Right ventricle myocardium superior (tissue), 1 donor: ENCODE data around the gene CADPS. TPM values are rescaled to one million over a fixed set of nuclear protein-coding genes. Genes with fewer than 3 reads are reported as not detected.

Experiments used
- ATAC-seq: fragments of 200-7000 bp; cut with Tn5 transposase; one replicate; pipeline ENCODE4 v1.9.1; 2020; ENCODE audit warnings: mild to moderate bottlenecking; ENCODE audit not compliant: poor library complexity
- DNase-seq: peaks from one replicate; pipeline ENCODE4 v3.0.0-alpha.2; 2020
- intact Hi-C: fragments of 100-400 bp; cut with DNase I; formaldehyde crosslinking; loops from one replicate; pipeline ENCODE4 v1.11.2; 2022
- total RNA-seq: library from RNA; stranded (reverse); fragmentation: NEBNext Ultra II Directional; extraction: Animal tissue kit (Norgen Biotek cat#: 25700); gene quantifications from one replicate; pipeline ENCODE4 v1.2.1, GENCODE V29; 2021
- donor health status: DM: no; HTN: yes; CAD: no; lungs with severe emphysema.

CADPS gene
- total RNA-seq, 1 donor from 2014 or later, result 11.3 TPM

GRCh38 chr3:62718515-62719320 lies 156.5 kb downstream of the CADPS start:
- intact Hi-C loops, result no loop called here
- no peak for ATAC-seq
- no peak for DNase-seq

GRCh38 chr3:62718011-62718410 lies 157.2 kb downstream of the CADPS start:
- ATAC-seq (no peak), DNase-seq (no peak)
- intact Hi-C loops, result no loop called here

- DNase-seq (no peak), ATAC-seq (no peak)
- intact Hi-C loops, result no loop called here
Measured at GRCh38 chr3:62712746-62713145, 162.5 kb downstream of the CADPS start.

- intact Hi-C loops, result no loop called here
- ATAC-seq (no peak), DNase-seq (no peak)
Measured at GRCh38 chr3:62710751-62711150, 164.5 kb downstream of the CADPS start.

- no peak for ATAC-seq
- no peak for DNase-seq
- intact Hi-C loops, result no loop called here
Measured at GRCh38 chr3:62708638-62709373, 166.4 kb downstream of the CADPS start.

- DNase-seq (no peak), ATAC-seq (no peak)
- intact Hi-C loops, result no loop called here
Measured at GRCh38 chr3:62705721-62706120, 169.5 kb downstream of the CADPS start.

GRCh38 chr3:62703451-62704167 lies 171.6 kb downstream of the CADPS start:
- intact Hi-C loops, result no loop called here
- no peak for DNase-seq
- ATAC-seq, result no peak

- ATAC-seq, result no peak
- DNase-seq, result no peak
- intact Hi-C loops, result no loop called here
Measured at GRCh38 chr3:62700357-62700756, 174.9 kb downstream of the CADPS start.

GRCh38 chr3:62699728-62700127 lies 175.5 kb downstream of the CADPS start:
- ATAC-seq, result no peak
- intact Hi-C loops, result no loop called here
- DNase-seq, result no peak

GRCh38 chr3:62696011-62696410 lies 179.2 kb downstream of the CADPS start:
- intact Hi-C loops, result no loop called here
- DNase-seq (no peak), ATAC-seq (no peak)

GRCh38 chr3:62688812-62689211 lies 186.4 kb downstream of the CADPS start:
- ATAC-seq (no peak), DNase-seq (no peak)
- intact Hi-C loops, result no loop called here

- DNase-seq, result no peak
- intact Hi-C loops, result no loop called here
- ATAC-seq, result no peak
Measured at GRCh38 chr3:62688050-62688449, 187.2 kb downstream of the CADPS start.

- ATAC-seq, result no peak
- intact Hi-C loops, result no loop called here
- no peak for DNase-seq
Measured at GRCh38 chr3:62686503-62687294, 188.5 kb downstream of the CADPS start.

GRCh38 chr3:62682826-62683225 lies 192.4 kb downstream of the CADPS start:
- ATAC-seq (peak; percentile 49), DNase-seq (no peak)
- intact Hi-C loops, result no loop called here

GRCh38 chr3:62679988-62680387 lies 195.2 kb downstream of the CADPS start:
- no peak for ATAC-seq
- DNase-seq, result no peak
- intact Hi-C loops, result no loop called here

- intact Hi-C loops, result no loop called here
- ATAC-seq (no peak), DNase-seq (no peak)
Measured at GRCh38 chr3:62678841-62679240, 196.4 kb downstream of the CADPS start.

- no peak for DNase-seq
- intact Hi-C loops, result no loop called here
- ATAC-seq, result no peak
Measured at GRCh38 chr3:62677926-62678325, 197.3 kb downstream of the CADPS start.

GRCh38 chr3:62676689-62677271 lies 198.4 kb downstream of the CADPS start:
- no peak for DNase-seq
- intact Hi-C loops, result no loop called here
- ATAC-seq, result no peak

- DNase-seq (no peak), ATAC-seq (no peak)
- intact Hi-C loops, result no loop called here
Measured at GRCh38 chr3:62675492-62675891, 199.7 kb downstream of the CADPS start.
